ENCODE measurements around the gene NRG2. TPM values are rescaled to one million over a fixed set of nuclear protein-coding genes. Genes with fewer than 3 reads are reported as not detected.

The NRG2 gene
- total RNA-seq, 2 experiments from 2014 or later, result 0.08 to 0.17 TPM

GRCh38 chr5:139851558-139851957 lies 191.5 kb downstream of the NRG2 start:
- Histone ChIP-seq H3K4me1 (ENCODE audit: insufficient read depth, low read length) (peaks cover 11% of the 10 kb centered on the region), H3K9me3 (ENCODE audit: control insufficient read depth in 1 of 2, insufficient read depth in 1 of 2, low read length in 2 of 2) (no peaks in the 10 kb centered on the region), H3K27ac (ENCODE audit: low read depth in 1 of 2, low read length in 2 of 2) (no peak overlapping the region), H3K27me3 (ENCODE audit: control insufficient read depth in 1 of 2, insufficient read depth in 2 of 2, low read length in 2 of 2) (peaks cover 4% of the 10 kb centered on the region in 2 experiments), H3K36me3 (ENCODE audit: insufficient read depth, low read length) (no peaks in the 10 kb centered on the region), H3K4me3 (ENCODE audit: low read length) (no peak overlapping the region)
- ChIA-PET CTCF (no interaction called here), POLR2A (no interaction called here)
- Mint-ChIP-seq H3K4me3 (no peak overlapping the region), H3K9me3 (no peaks in the 10 kb centered on the region), H3K27ac (no peak overlapping the region), H3K4me1 (ENCODE audit: low read depth) (peaks cover 18% of the 10 kb centered on the region), H3K36me3 (ENCODE audit: low read depth) (no peaks in the 10 kb centered on the region), H3K27me3 (peaks cover 5% of the 10 kb centered on the region)
- ATAC-seq (ENCODE audit: poor library complexity) (no peak), DNase-seq (no peak)
- intact Hi-C loops (cut with DNase I, micrococcal nuclease), result no loop called here
- no peak for TF ChIP-seq CTCF (IDR thresholded peaks at IDR 0.05)

- peak overlapping the region; percentile 81 for H3K4me3 Mint-ChIP-seq
- no peaks in the 10 kb centered on the region for H3K9me3 ChIP-seq (ENCODE audit: control insufficient read depth in 1 of 2, insufficient read depth in 1 of 2, low read length in 2 of 2)
- no peaks in the 10 kb centered on the region for H3K36me3 Mint-ChIP-seq (ENCODE audit: low read depth)
- DNase-seq (no peak), ATAC-seq (ENCODE audit: poor library complexity) (no peak)
- H3K27ac ChIP-seq (ENCODE audit: low read depth in 1 of 2, low read length in 2 of 2), result no peak overlapping the region
- peaks cover 14% of the 10 kb centered on the region for H3K27me3 Mint-ChIP-seq
- POLR2A ChIA-PET, result no interaction called here
- H3K27me3 ChIP-seq (ENCODE audit: control insufficient read depth in 1 of 2, insufficient read depth in 2 of 2, low read length in 2 of 2), result peaks cover 12 to 13% of the 10 kb centered on the region in 2 experiments
- TF ChIP-seq CTCF (IDR thresholded peaks at IDR 0.05), result no peak
- CTCF ChIA-PET, result interaction anchor here (1.2 kb wide), 1 partner anchor 63 kb away, joined by 3 read pairs; no protein-coding TSS in a partner anchor
- peaks cover 18% of the 10 kb centered on the region for H3K4me1 Mint-ChIP-seq (ENCODE audit: low read depth)
- H3K4me3 ChIP-seq (ENCODE audit: low read length), result no peak overlapping the region
- intact Hi-C loops (cut with DNase I, micrococcal nuclease), result no loop called here
- no peaks in the 10 kb centered on the region for H3K36me3 ChIP-seq (ENCODE audit: insufficient read depth, low read length)
- H3K9me3 Mint-ChIP-seq, result no peaks in the 10 kb centered on the region
- peak overlapping the region; percentile 61 for H3K27ac Mint-ChIP-seq
- peaks cover 11% of the 10 kb centered on the region for H3K4me1 ChIP-seq (ENCODE audit: insufficient read depth, low read length)
Measured at GRCh38 chr5:139850423-139851016, 192.6 kb downstream of the NRG2 start.

- no peak for DNase-seq
- Mint-ChIP-seq H3K4me3 (peak overlapping the region; percentile 81), H3K9me3 (no peaks in the 10 kb centered on the region), H3K36me3 (ENCODE audit: low read depth) (no peaks in the 10 kb centered on the region), H3K27me3 (peaks cover 19% of the 10 kb centered on the region), H3K27ac (peak overlapping the region; percentile 61), H3K4me1 (ENCODE audit: low read depth) (peaks cover 18% of the 10 kb centered on the region)
- ATAC-seq (ENCODE audit: poor library complexity), result no peak
- H3K4me3 ChIP-seq (ENCODE audit: low read length), result no peak overlapping the region
- CTCF ChIA-PET, result interaction anchor here (1.2 kb wide), 1 partner anchor 63 kb away, joined by 3 read pairs; no protein-coding TSS in a partner anchor
- H3K9me3 ChIP-seq (ENCODE audit: control insufficient read depth in 1 of 2, insufficient read depth in 1 of 2, low read length in 2 of 2), result no peaks in the 10 kb centered on the region
- H3K27me3 ChIP-seq (ENCODE audit: control insufficient read depth in 1 of 2, insufficient read depth in 2 of 2, low read length in 2 of 2), result peaks cover 12 to 19% of the 10 kb centered on the region in 2 experiments
- no peaks in the 10 kb centered on the region for H3K36me3 ChIP-seq (ENCODE audit: insufficient read depth, low read length)
- POLR2A ChIA-PET, result no interaction called here
- peaks cover 11% of the 10 kb centered on the region for H3K4me1 ChIP-seq (ENCODE audit: insufficient read depth, low read length)
- no peak overlapping the region for H3K27ac ChIP-seq (ENCODE audit: low read depth in 1 of 2, low read length in 2 of 2)
- no peak for TF ChIP-seq CTCF (IDR thresholded peaks at IDR 0.05)
- intact Hi-C loops (cut with DNase I, micrococcal nuclease), result loop anchor here (5.0 to 10.0 kb wide), 4 partner anchors 215 to 555 kb away; partner anchors contain the start of genes CYSTM1 (in 1 of the 2) and MATR3 (in 1 of the 2)
Measured at GRCh38 chr5:139849942-139850341, 193.2 kb downstream of the NRG2 start.
